ENCODE results near the gene MTCP1.

- TF ChIP-seq CTCF (IDR thresholded peaks at IDR 0.05) (no peak), POLR2A (IDR thresholded peaks at IDR 0.05) (no peak)
Measured at GRCh38 chrX:155023907-155024833, 46.8 kb downstream of the MTCP1 start.
